GM12878 (cell line): Measurements from ENCODE around the gene IMPG2. TPM values are rescaled to one million over a fixed set of nuclear protein-coding genes. Genes with fewer than 3 reads are reported as not detected.

Source experiments
- ATAC-seq: fragments of 200-7000 bp; cut with Tn5 transposase; 3 replicates; pipeline ENCODE4 v1.9.1; 2020; ENCODE audit warnings: mild to moderate bottlenecking, moderate library complexity
- Bru-seq: library from RNA; stranded (reverse); fragments of 400-500 nt; gene quantifications from one replicate; lab custom pipeline; 2021; lab: Mats Ljungman, UMichigan
- BruChase-seq, 2 experiments: library from RNA; stranded (reverse); fragments of 400-500 nt; gene quantifications; one replicate each; lab custom pipeline; 2021; lab: Mats Ljungman, UMichigan
- BruUV-seq: library from RNA; stranded (reverse); fragments of 400-500 nt; replicated peaks from 2 replicates; lab custom pipeline; 2021; lab: Mats Ljungman, UMichigan
- CTCF ChIA-PET: fragments of 300-600 bp; sonication (Branson Sonifier 250); formaldehyde crosslinking; extraction: SDS; loops from one replicate; lab custom pipeline; 2021; ENCODE audit warnings: inconsistent platforms; lab: Yijun Ruan, JAX
- POLR2A ChIA-PET: fragments of 350-600 bp; formaldehyde crosslinking; extraction: SDS; loops from one replicate; lab custom pipeline; 2021; ENCODE audit warnings: inconsistent platforms; lab: Charles Lee
- RAD21 ChIA-PET: fragments of 300-600 bp; sonication (Branson Sonifier 250); formaldehyde crosslinking; loops from one replicate; lab custom pipeline; 2023; ENCODE audit warnings: antibody characterized with exemption; ENCODE audit not compliant: unreplicated experiment; lab: Charles Lee
- SMC1A ChIA-PET: fragments of 300-600 bp; sonication (Branson Sonifier 250); formaldehyde crosslinking; loops from one replicate; lab custom pipeline; 2023; ENCODE audit not compliant: unreplicated experiment, uncharacterized antibody; lab: Charles Lee
- DNase-seq: peaks from one replicate; pipeline ENCODE4 v3.0.0-alpha.2; 2011; ENCODE audit warnings: low read depth, low spot score
- FAIRE-seq: peaks from 3 replicates; lab custom pipeline; 2011; peaks lifted over from hg19 to GRCh38; lab: Jason Lieb, UNC
- H2AFZ ChIP-seq: 2 replicates; pipeline ENCODE4 v1.6.0; 2011; ENCODE audit warnings: low read depth, low read length, control low read depth; ENCODE audit not compliant: control insufficient read depth
- H3K27ac ChIP-seq: 2 replicates; pipeline ENCODE4 v1.5.1; 2011; ENCODE audit warnings: control low read depth; ENCODE audit not compliant: control insufficient read depth, insufficient read depth
- H3K27me3 ChIP-seq, 2 experiments: replicated peaks in 1 of 2; 2 replicates each; pipeline versions ENCODE4 v1.6.0 to v1.6.1; 2011; ENCODE audit warnings: low read length in 1 of 2; ENCODE audit not compliant: control insufficient read depth in 2 of 2, insufficient read depth in 2 of 2
- H3K36me3 ChIP-seq, 2 experiments: 2 replicates each; pipeline ENCODE4 v1.5.1; 2011; ENCODE audit warnings: low read length in 1 of 2; ENCODE audit not compliant: control insufficient read depth in 2 of 2, insufficient read depth in 2 of 2
- H3K4me1 ChIP-seq: 2 replicates; pipeline ENCODE4 v1.6.1; 2011; ENCODE audit warnings: mild to moderate bottlenecking, low read length, moderate library complexity, mixed read lengths; ENCODE audit not compliant: control insufficient read depth, insufficient read depth
- H3K4me2 ChIP-seq: 2 replicates; pipeline ENCODE4 v1.6.0; 2011; ENCODE audit warnings: control low read depth; ENCODE audit not compliant: control insufficient read depth, insufficient read depth
- H3K4me3 ChIP-seq: fragments of 200-600 bp; sonication (generic); 2 replicates; pipeline ENCODE4 v1.5.1; 2016
- H3K79me2 ChIP-seq: 2 replicates; pipeline ENCODE4 v1.6.0; 2011; ENCODE audit warnings: low read length; ENCODE audit not compliant: control insufficient read depth, insufficient read depth
- H3K9ac ChIP-seq: 2 replicates; pipeline ENCODE4 v1.8.0; 2011; ENCODE audit warnings: low read length, control low read depth, mixed read lengths; ENCODE audit not compliant: control insufficient read depth, insufficient read depth
- H3K9me3 ChIP-seq: replicated peaks from 3 replicates; pipeline ENCODE4 v1.5.1; 2011; ENCODE audit warnings: mild to moderate bottlenecking, low read length; ENCODE audit not compliant: control insufficient read depth, insufficient read depth
- H4K20me1 ChIP-seq: 2 replicates; pipeline ENCODE4 v1.6.0; 2011; ENCODE audit not compliant: control insufficient read depth, insufficient read depth
- CREM ChIP-seq: IDR thresholded peaks from 2 replicates; pipeline ENCODE4 v1.6.1; 2014; ENCODE audit warnings: antibody characterized with exemption, low read depth
- E4F1 ChIP-seq: fragments of 450-650 bp; IDR thresholded peaks from 2 replicates; pipeline ENCODE4 v1.6.1; 2018; ENCODE audit warnings: borderline replicate concordance, mild to moderate bottlenecking; ENCODE audit not compliant: partially characterized antibody
- EGR1 ChIP-seq, 2 experiments: IDR thresholded peaks; 1 replicate in 1 of 2; 2 replicates in 1 of 2; pipeline ENCODE4 v1.6.1; 2011 to 2012; ENCODE audit warnings: low read depth in 2 of 2, low read length in 2 of 2, borderline replicate concordance in 1 of 2, mild to moderate bottlenecking in 1 of 2, moderate library complexity in 1 of 2
- MYC ChIP-seq: IDR thresholded peaks from 2 replicates; pipeline ENCODE4 v1.6.1; 2011; ENCODE audit warnings: mild to moderate bottlenecking, low read length, moderate library complexity, inconsistent platforms; ENCODE audit not compliant: insufficient read depth, insufficient replicate concordance, insufficient read length, severe bottlenecking
- RAD21 ChIP-seq: IDR thresholded peaks from 2 replicates; pipeline ENCODE4 v1.6.1; 2011; ENCODE audit warnings: mild to moderate bottlenecking, low read depth, low read length, moderate library complexity; ENCODE audit not compliant: insufficient read depth
- SREBF1 ChIP-seq: IDR thresholded peaks from 2 replicates; pipeline ENCODE4 v1.6.1; 2012; ENCODE audit warnings: mild to moderate bottlenecking, low read length
- WGBS: methylation state at CpG from one replicate; pipeline ENCODE4 v1.1.6; 2016; ENCODE audit warnings: low lambda C conversion rate; ENCODE audit not compliant: insufficient replicate concordance, insufficient coverage; ENCODE audit errors: missing lambda C conversion rate; 5-methylcytosine and 5-hydroxymethylcytosine counted together
- in situ Hi-C: fragments of 300-500 bp; cut with MboI; formaldehyde crosslinking; loops from 9 replicates; pipeline ENCODE4 v1.14.3; 2018; ENCODE audit warnings: mixed read lengths
- intact Hi-C: fragments of 100-400 bp; cut with micrococcal nuclease; formaldehyde crosslinking; loops from one replicate; pipeline ENCODE4 v1.14.2; 2022; ENCODE audit not compliant: unreplicated experiment
- long read RNA-seq, 2 experiments: library from polyadenylated mRNA; unstranded; transcript quantifications; one replicate each; pipeline ENCODE4 v2.0.0, GENCODE V29; 2019 to 2020
- polyA minus RNA-seq, 3 experiments: library from RNA; depleted of rRNA, polyadenylated mRNA; stranded (reverse); fragments of >200 nt; gene quantifications; 2 replicates each; pipeline ENCODE4 v1.2.3, GENCODE V29; 2011
- polyA plus RNA-seq, 11 experiments: library from polyadenylated mRNA; depleted of rRNA in 4 of 11; unstranded in 6 of 11; stranded (reverse) in 5 of 11; fragments of >200 nt; fragmentation: Nextera tagmentation in 4 of 11; fragmentation: Illumina TruSeq in 1 of 11; extraction: Ambion mirVana in 4 of 11; extraction: Trizol in 1 of 11; gene quantifications; 1 replicate in 1 of 11; 2 replicates in 10 of 11; pipeline versions ENCODE4 v1.2.1 to v1.2.3, GENCODE V29; 2011 to 2016; ENCODE audit warnings: inconsistent platforms in 2 of 11, missing spikeins in 2 of 11, low read depth in 1 of 11
- total RNA-seq, 4 experiments: library from RNA; depleted of rRNA in 3 of 4; stranded (reverse); fragments of >200 nt in 3 of 4; fragmentation: Illumina TruSeq in 1 of 4; extraction: Trizol in 1 of 4; gene quantifications; 2 replicates each; pipeline versions ENCODE4 v1.2.1 to v1.2.3, GENCODE V29; 2013 to 2021

IMPG2 gene
- total RNA-seq (2013; cell fraction: nucleolus; rRNA removed): 0.96 and 1.0 TPM in 2 replicates
- total RNA-seq (2014; rRNA removed): 0.16 and 0.17 TPM in 2 replicates
- total RNA-seq (2014; rRNA removed; fragmentation: Illumina TruSeq; extraction: Trizol): 0.13 and 0.14 TPM in 2 replicates
- total RNA-seq (2021): 0.11 and 0.13 TPM in 2 replicates
- polyA plus RNA-seq (2011; ENCODE audit: low read depth): 0.07 TPM
- polyA plus RNA-seq (2011; rRNA removed): 0.10 and 0.20 TPM in 2 replicates
- polyA plus RNA-seq (2011; cell fraction: cytosol; rRNA removed): 0.03 and 0.04 TPM in 2 replicates
- polyA plus RNA-seq (2011; cell fraction: nucleus; rRNA removed): 0.20 and 0.37 TPM in 2 replicates
- 0.06 and 0.07 TPM in 2 replicates for polyA plus RNA-seq (2012)
- polyA plus RNA-seq (2014; fragmentation: Illumina TruSeq; extraction: Trizol): 0.10 TPM in 2 replicates
- under 1 TPM in 1 of 2 experiments, not detected in 1; under 0.01 TPM for polyA plus RNA-seq (2014; fragmentation: Nextera tagmentation; extraction: Ambion mirVana)
- 0.05 and 0.14 TPM in 2 replicates for polyA plus RNA-seq (2014; rRNA removed)
- not detected for polyA plus RNA-seq (2016; fragmentation: Nextera tagmentation; extraction: Ambion mirVana)
- 0.10 and 0.29 TPM in 2 replicates for polyA minus RNA-seq (2011; rRNA and poly(A)+ RNA removed)
- not detected in 2 replicates for polyA minus RNA-seq (2011; cell fraction: cytosol; rRNA and poly(A)+ RNA removed)
- 0.48 TPM in 2 replicates for polyA minus RNA-seq (2011; cell fraction: nucleus; rRNA and poly(A)+ RNA removed)
- Bru-seq, nascent RNA: percentile 44 among the genes with signal in this experiment
- percentile 42 among the genes with signal in this experiment for BruChase-seq, experiment 1, labeled RNA remaining after a 6-hour chase
- percentile 49 among the genes with signal in this experiment for BruChase-seq, experiment 2, labeled RNA remaining after a 2-hour chase
- long read RNA-seq, experiment 1: 0 reads
- long read RNA-seq, experiment 2: 0 reads

- ChIA-PET POLR2A (no interaction called here), RAD21 (no interaction called here), SMC1A (interaction anchor here (1.1 kb wide), 1 partner anchor 10 kb away, joined by 5 read pairs; no protein-coding TSS in a partner anchor), CTCF (interaction anchor here (0.8 to 1.4 kb wide), 3 partner anchors 8 to 54 kb away, joined by 3 to 4 read pairs (median 3); no protein-coding TSS in a partner anchor)
- no TSS peak for BruUV-seq
- in situ Hi-C loops: no loop called here
- Histone ChIP-seq H3K4me2 (no peak within 1 kb of the TSS), H3K9me3 (no peaks in the 10 kb centered on the region), H3K79me2 (no peaks in the 10 kb centered on the region), H3K27ac (no peak within 1 kb of the TSS), H4K20me1 (no peaks in the 10 kb centered on the region), H3K36me3 (no peaks in the 10 kb centered on the region), H3K27me3 (no peaks in the 10 kb centered on the region), H2AFZ (no peak within 1 kb of the TSS), H3K9ac (no peak within 1 kb of the TSS), H3K4me3 (no peak within 1 kb of the TSS), H3K4me1 (no peaks in the 10 kb centered on the region)
- intact Hi-C loops: no loop called here
- FAIRE-seq: no peak
- TF ChIP-seq EGR1 (IDR thresholded peaks at IDR 0.05; ENCODE audit: borderline replicate concordance in 1 of 2, low read depth in 2 of 2, low read length in 2 of 2): no peak
- no peak for TF ChIP-seq SREBF1
- no peak for TF ChIP-seq CREM
- TF ChIP-seq E4F1: no peak
- TF ChIP-seq RAD21: no peak
- no peak for TF ChIP-seq MYC
- no peak for DNase-seq
- 96% methylated on average over 2 of the region's 2 CpGs for WGBS
- ATAC-seq: no peak
Observed at GRCh38 chr3:101320475-101320874, at the start of gene IMPG2. Gene IMPG2, minus strand, starts transcription at chr3:101320575. Its CDS starts 203 bp downstream, at chr3:101320372.
